ENCODE data around the gene TBC1D1.
"Not testable (repeated sequence)": the region's sequence is repeated elsewhere in the genome, so short reads cannot be mapped to it uniquely, and the experiment has no call there.

DNA sequence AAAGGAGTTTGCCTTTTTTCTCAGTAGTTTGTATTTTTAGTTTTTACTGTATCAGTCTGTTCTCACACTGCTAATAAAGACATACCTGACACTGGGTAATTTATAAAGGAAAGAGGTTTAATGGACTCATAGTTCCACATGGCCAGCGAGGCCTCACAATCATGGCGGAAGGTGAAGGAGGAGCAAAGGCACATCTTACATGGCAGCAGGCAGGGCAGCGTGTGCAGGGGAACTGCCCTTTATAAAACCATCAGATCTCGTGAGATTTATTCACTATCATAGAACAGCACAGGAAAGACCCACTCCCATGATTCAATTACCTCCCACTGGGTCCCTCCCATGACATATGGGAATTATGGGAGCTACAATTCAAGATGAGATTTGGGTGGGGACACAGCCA, 130.1 kb downstream of the TBC1D1 start:
- TF ChIP-seq, protein P1, sequence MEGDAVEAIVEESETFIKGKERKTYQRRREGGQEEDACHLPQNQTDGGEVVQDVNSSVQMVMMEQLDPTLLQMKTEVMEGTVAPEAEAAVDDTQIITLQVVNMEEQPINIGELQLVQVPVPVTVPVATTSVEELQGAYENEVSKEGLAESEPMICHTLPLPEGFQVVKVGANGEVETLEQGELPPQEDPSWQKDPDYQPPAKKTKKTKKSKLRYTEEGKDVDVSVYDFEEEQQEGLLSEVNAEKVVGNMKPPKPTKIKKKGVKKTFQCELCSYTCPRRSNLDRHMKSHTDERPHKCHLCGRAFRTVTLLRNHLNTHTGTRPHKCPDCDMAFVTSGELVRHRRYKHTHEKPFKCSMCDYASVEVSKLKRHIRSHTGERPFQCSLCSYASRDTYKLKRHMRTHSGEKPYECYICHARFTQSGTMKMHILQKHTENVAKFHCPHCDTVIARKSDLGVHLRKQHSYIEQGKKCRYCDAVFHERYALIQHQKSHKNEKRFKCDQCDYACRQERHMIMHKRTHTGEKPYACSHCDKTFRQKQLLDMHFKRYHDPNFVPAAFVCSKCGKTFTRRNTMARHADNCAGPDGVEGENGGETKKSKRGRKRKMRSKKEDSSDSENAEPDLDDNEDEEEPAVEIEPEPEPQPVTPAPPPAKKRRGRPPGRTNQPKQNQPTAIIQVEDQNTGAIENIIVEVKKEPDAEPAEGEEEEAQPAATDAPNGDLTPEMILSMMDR (conservative IDR thresholded peaks at IDR 0.05; ENCODE audit: low read depth, low read length): not testable (repeated sequence)
- TF ChIP-seq EZH2 (IDR thresholded peaks at IDR 0.05; ENCODE audit: borderline replicate concordance, low read depth, low read length, poor library complexity, severe bottlenecking): not testable (repeated sequence)
